OCI-M2 (cell line): ENCODE measurements around the gene TRIM29.
"Not testable (repeated sequence)": the region's sequence is repeated elsewhere in the genome, so short reads cannot be mapped to it uniquely, and the experiment has no call there.

Experiments
- DNase-seq: peaks from one replicate; lab custom pipeline; 2025; ENCODE audit not compliant: unreplicated experiment; lab: John Stamatoyannopoulos, UW

TRIM29 gene

DNA sequence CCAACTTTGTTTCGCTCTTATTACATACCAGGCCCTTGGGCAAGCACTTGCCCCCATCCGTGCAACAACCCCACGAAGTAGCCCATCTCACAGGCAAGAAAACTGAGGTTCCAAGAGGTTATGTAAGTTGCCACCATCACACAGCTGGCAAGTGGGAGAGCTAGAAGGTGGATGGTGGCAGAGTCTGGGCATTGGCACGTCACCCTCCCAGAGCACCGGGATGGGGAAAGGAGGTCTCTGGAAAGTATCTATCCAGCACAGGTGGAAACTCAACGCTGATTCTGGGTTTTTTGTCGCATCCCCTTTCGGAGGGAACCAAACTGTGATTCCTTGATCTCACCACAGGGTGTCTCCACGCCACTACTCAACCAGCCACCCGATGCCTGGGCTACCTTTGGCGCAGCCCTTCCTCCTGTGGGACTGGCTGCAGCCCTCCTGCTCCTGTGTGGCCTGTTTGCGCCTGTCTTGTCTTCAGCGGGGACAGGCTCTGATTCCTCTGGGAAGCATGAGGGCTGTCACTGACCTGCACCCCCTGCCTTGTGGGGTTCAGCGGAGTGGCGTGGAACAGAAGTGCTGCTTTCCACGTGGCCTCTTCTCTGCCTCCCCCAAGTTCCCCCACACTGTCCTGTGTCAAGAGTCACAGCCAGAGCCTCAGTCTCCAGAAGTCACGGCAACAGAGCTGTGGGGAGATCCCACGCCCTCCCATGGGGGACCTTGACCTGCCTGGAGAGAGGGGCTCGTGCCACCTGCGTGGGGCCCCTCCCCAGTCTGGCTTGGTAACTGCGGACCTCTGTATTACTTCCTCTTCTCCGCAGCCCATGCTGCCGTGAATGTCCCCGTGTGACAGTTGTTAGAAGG, 34.4 kb upstream of the TRIM29 start:
- no peak for DNase-seq

DNA sequence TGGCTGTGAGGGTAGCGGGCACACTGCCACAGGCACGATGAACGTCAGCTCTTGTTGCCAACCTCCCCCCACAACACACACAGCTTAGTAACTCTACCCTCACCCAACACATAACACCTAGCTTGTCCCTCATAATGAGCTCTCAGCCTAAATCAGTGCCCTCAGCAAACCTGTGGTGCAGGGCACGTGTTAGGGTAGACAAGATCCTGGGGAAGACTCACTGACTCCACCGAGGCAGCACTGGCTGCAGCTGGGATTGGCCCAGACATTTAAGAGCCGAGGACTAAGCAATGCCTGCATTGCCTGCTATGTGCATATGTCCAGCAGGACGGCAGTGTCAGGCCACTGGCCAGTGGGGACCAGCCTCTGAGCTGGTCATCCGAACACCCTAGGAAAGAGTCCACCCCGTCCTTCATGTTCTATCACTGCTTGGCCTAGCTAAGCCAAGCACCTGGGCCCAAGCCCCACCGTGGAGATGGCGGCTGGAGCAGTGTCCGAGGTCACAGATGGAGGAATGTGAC, 32.9 kb upstream of the TRIM29 start:
- no peak for DNase-seq

DNA sequence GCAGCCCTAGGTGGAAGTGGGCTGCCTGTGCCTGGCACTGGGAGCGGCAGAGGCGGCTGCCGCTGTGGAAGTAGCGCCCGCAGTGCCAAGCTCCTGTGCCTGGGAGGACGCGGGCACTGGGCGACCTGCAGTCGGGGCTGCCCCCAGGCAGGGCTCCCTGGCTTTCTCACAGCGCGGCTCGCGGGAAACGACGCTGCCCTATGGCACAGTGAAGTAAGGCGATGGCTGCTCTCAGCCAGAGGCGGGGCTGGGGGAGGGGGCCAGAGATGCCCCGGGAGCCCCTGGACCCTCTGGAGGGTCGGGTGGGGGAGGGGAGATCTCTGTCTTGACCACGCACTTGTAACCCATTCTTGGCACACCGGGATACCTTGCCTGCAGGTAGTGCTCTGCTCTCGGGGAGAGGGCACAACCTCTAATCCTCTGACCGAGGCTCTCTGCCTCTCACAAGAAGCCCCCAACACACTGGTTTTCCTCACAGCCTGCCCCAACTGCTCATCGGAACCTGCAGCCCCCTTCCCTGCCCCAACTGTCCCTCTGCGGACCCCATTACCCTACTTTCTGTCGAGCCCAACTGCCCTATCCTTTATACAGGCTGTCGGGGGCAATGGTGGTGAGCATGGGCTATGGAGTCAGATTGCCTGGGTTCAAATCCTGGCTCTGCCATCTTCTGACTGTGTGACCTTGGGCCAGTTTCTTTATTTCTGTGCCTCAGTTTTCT, 32.2 kb upstream of the TRIM29 start:
- DNase-seq: no peak

DNA sequence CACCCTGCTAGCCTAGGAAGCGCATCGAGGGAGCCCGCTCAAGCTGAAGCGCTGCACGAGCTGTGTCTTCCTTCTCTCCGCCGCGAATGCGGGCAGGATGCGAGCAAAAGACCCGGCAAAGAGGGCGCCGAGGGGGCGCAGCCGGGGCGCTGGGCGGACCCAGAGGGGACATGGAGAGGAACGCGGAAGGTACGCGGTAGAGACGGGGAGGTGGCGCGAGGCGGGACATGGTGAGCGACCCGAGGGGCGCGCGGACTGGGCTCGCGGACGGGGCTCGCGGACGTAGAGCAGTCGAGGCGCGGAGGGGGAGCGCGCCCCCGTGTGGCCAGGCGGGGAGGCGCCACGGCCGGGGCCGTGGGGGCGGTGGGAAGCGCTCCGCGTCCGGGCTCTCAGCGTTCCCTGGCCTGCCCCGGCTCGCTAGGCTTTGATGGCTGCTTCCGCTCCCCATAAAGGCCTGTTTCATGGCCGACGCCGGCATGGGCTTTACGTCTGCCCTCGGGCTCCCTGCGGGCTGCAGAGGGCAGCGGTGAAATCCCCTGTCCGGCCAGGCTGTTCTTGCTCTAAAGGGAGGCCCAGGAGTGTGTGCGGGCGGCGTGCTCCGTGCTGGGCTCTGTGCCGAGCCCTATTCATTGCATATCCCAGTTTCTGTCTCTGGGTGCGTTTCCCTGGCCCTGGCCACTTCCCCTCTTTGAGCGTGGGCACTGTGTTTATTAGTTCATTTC, 31.2 kb upstream of the TRIM29 start:
- DNase-seq: no peak

DNA sequence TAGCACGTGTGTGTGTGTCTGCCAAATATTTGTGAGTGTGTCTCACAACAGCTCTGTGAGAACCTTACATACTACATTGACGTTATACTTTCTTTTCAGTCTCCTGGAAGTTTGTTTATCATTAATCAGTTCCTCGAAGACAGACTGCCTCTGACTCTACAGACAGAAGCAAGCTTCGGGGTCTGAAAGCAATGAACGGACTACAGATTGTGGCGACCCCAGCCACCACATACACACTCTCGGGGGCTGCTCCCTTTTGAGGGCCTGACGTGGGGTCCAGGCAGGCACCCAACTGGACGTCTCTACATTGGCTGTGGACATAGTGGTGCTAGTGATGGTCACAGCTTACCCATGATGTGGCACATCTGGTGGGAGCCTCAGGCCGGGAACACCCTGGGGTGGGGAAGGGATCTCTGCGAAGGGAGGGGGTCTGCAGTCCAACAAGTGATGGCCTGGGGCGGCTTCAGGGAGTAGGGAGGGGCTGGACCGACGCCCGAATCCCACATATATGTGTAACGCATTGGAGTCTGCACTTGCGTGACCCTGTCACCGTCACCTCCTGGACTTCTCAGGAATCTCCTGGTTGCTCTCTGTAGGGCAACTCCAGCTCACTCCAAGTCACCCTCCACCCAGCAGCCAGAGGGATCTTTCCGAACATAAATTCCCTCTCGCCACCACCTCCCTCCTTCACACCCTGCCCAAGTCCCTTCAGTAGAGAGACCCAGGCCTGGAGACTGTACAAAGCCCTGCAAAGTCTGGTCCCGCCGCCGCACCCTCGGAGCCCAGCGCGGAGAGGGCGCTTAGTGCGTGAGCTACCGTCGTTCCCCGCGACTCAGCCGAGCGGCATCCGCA, 30.4 kb upstream of the TRIM29 start:
- DNase-seq: no peak

DNA sequence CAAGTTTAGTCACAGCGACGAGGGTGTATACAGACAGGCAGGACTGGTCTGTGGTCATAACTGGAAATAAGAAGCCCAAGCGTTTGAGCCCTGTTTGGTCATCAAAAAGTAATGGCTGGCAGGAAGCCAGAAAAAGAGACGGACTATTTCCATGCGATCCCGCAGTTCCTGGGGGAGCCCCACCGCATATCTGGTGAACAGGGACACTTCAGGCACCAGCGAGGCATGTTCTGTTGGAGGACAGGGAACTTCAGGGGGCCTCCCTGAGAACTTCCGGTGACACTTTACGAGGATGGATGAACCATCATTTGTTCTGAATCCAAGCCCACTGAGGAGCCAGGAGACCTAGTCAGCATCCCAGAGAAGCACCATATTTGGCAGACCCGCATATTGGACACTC, 29.7 kb upstream of the TRIM29 start:
- no peak for DNase-seq

DNA sequence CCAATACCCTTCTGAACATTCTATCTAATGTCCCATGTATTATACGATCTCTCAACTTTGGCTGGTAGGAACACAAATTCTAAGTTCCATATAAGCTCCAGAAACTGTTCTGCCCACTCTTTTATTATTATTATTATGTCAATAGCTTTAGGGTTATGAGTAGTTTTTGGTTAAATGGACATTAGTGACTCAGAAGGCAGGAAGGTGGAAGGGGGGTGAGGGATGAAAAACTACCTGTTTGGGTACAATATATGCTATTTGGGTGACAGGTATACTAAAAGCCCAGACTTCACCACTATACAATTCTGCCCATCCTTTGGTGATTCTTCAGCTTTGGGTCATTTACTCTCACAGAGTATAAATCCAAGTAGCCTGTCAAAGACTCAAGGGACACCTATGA, 22.5 kb upstream of the TRIM29 start:
- DNase-seq: no peak

DNA sequence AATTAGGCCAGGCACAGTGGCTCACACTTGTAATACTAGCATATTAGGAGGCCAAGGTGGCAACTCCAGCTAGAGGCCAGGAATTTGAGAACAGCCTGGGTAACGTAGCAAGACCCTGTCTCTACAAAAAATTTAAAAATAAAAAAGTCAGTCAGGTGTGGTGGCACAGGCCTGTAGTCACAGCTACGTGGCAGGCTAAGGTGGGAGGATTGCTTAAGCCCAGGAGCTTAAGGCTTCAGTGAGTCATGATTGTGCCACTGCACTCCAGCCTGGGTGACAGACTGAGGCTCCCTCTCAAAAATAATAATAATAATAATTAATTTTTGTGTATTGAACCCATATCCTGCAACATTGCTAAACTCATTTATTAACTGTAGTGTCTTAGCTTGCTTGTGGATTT, 15.3 kb upstream of the TRIM29 start:
- DNase-seq: no peak

DNA sequence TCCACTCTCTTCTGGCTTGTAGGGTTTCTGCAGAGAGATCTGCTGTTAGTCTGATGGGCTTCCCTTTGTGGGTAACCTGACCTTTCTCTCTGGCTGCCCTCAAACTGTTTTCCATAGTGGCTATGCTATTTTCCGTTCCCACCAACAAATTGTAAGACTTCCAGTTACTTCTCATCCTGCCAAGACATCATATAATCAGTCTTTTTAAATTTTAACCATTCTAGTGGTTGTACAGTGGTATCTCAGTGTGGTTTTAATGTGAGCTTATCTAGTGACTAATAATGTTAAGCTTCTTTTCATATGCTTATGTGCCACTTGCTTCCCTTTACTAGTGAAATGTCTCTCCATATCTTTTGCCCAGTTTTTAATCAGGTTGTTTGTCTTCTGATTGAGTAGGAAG, 13.6 kb upstream of the TRIM29 start:
- DNase-seq: no peak

DNA sequence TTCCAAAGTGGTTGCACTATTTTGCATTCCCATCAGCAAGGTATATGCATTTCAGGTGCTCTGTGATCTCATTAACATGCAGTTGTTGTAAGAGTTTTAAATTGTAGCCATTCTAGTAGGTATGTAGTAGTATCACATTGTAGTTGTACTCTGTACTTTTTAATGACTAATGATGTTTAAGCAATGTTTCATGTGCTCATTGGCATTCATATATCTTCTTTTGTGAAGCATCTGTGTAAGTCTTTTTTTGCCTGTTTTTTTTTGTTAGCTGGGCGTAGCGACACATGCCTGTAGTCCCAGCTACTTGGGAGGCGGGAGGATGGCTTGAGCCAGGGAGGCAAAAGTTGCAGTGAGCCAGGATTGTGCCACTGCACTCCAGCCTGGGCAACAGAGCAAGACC, 11.3 kb upstream of the TRIM29 start:
- DNase-seq: no peak

DNA sequence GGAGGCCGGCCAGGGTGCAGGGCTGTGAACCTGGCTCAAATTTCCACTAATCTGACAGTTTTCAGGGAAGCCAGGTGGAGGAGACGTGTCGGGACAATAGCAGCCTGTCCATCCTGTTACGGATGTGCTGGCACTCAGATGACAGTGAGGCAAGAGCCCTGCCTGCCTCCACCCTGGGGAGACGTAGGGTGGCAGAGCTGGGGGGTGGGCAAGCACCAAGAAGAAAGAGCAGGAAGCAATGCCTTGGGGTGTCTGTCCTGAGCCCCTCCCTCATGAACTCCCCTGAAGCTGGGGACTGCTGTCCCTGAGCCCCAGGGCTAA, 10.0 kb upstream of the TRIM29 start:
- DNase-seq: no peak

DNA sequence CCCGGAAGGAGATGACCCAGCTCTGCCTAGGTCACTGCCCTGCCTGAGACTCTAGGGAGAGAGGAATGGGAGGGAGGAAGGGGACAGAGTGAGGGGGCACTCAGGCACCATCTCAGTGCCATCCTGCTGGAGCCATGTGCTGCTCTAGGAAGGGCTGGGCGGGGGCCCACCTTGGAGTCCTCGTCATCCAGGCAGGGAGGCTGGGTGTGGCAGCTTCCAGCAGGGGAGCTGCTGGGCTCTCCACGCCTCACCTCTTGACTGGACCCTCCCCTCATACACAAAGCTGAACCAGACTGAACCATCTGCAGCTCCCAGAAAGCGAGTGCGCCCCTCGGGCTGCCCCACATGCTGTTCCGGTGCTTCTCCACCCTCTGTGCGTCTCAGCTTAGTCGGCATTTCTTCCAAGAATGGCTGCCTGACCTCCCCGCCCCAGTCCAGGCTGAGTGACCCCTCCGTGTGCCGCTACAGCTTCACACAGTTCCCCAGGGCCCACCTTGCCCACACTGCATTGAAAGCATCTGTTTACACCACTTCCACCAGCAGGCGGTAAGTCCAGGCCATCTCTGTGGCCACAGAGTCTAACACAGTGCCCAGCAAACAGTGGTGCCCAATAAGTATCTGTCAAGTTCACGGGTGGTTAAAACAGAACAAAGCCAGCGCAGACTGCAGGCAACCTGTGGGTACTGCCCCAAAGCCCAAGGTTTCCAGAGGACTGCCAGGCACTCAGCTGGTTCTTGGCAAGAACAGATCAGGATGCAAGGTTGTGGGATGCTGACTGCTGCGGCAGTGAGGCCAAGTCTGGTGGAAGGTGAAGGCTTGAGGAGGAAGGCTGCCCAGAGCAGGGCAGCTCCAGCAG, 9.4 kb upstream of the TRIM29 start:
- DNase-seq: no peak

DNA sequence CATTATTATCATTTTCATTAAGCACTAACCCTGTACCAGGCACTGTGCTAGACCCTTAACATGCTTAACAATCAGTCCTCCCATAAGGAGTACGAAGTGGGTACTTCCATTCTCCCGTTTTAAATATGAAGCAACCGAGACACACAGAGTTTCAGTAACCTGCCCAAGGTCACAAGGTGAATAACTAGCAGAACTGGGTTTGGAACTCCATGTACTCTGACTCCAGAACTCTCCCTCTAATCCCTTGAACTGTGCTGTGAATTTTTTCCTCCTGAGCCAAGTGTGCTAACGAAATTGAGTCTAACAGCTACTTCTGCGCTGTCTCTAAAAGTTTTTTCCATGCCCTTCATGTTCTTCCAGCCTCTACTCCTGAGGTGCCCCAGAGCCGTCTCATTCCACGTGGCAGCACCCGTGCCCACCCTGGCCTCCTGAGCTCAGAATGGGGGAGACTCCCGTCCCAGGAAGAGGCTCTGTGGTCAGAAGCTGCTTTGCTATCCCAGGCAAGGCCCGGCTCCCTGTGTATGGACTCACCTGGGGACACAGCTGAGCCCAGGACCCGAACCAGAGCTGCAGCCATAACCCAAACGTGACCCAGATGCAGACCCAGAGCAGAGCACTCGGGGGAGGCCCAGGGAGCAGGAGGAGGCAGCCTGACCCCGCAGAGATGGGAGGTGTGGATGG, 8.6 kb upstream of the TRIM29 start:
- no peak for DNase-seq

DNA sequence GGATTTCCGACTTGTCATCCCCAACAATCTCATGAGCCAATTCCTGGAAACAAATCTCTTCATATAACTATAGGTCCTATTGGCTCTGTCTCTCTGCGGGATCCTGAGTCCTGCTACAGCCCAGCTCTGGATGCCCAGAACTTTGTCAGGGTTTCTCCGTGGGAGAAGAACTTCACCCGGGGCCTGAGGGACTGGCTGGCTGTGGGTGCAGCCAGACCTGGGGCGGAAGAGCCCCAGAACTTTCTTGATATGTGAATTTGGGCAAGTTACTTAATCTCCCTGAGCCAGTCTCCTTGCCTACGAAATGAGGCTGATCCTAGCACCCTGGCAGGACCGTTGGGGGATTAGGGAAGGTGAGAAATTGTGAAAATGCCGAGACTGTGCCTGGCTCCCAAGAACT, 6.6 kb upstream of the TRIM29 start:
- DNase-seq: no peak

DNA sequence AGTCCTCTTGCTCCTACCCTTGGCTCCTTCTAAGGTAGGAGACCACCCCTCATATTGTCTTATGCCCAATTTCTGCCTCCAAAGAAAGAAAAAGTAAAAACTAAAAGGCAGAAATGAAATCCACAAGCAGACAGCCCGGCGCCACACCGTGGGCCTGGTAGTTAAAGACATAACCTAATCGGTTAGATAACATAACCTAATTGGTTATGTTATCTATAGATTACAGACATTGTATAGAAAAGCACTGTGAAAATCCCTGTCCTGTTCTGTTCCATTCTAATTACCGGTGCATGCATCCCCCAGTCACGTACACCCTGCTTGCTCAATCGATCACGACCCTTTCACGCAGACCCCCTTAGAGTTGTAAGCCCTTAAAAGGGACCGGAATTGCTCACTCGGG, 5.6 kb upstream of the TRIM29 start:
- DNase-seq: not testable (repeated sequence)

DNA sequence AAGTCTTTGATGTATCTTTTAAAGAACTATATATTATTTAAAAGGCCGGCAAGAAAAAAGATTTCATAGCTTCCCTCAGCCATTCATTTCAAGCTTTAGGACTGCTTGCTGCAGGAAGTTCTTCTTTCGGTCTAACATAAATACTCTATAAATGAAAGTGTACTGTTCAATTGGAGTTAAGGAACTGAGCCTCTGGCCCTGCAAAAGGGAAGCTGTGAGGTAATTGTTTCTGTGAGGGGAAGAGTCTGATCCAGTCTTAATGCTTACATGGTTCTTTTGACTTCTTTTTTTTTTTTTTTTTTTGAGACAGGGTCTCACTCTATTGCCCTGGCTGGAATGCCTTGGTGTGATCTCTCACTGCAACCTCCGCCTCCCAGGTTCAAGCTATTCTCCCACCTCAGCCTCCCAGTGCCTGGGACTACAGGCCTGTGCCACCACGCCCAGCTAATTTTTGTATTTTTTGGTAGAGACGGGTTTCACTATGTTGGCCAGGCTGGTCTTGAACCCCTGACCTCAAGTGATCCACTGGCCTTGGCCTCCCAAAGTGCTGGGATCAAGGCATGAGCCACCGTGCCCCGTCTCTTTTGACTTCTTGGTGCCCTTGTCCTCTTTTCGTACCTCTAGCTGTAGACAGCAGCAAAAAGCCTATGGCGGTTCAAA, 4.7 kb upstream of the TRIM29 start:
- DNase-seq: no peak

DNA sequence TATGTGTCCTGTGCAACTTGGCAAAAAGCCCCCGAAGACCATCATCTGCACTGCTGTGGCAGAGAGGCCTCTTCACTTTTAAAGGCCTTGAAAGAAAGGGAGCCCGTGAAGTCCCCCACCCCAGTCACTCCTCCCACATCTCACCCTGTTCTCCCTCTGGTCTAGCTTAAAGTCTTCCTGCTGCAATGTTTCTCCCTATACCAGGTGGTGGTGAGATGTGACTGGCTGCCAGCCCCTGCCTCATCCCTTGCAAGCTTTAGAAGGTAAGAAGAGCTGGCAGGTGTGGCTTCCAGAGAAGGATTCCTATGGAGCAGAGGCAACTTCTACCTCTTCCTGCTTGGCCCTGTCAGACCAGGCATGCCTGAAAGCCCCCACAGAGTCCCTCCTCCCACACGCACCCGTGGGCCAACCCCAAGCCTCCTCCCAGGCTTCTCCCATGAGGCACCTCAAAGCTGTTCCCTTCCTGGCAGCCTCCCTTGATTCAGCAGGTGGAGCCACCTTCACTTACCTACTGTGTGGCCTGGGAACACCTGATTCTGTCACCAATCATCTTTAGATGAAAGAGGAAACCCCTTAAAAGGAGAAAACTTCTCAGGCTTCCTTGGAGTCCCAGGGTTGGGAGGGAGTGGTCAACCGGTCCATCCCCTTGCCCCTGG, 4.0 kb upstream of the TRIM29 start:
- no peak for DNase-seq

DNA sequence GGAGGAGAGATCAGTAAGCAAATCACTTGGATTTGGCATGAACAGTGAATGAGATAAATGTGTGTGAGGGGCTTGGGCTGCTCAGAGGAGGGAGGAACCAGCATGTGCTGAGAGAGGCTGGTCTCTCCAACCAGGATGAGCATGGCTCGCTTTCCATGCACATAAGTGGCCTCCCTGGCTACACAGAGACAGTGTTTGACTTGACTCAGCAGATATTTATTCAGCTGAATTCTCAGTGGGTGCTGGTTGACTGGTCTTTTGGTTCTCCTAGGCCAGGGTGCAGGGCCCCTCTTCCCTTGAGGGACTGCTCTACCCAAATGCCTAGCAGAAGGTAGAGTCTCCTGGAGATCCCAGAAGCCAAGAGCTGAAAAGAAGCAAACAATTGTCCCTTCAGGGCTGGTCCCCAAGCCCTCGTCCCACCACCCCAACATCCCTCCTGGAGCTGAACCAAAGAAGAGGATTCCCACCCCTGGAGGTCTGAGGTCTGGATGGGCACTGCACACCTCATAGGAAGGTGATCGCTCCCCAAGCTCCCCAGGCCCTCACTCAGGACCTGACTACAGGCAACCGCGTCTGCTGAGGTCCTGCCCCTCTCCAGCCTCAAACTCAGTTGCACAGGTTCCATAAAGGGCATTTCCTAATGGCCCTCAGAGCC, 3.3 kb upstream of the TRIM29 start:
- DNase-seq: no peak
